ENCODE results near the gene PKDREJ. TPM values are rescaled to one million over a fixed set of nuclear protein-coding genes. Genes with fewer than 3 reads are reported as not detected.

The PKDREJ gene
- polyA plus RNA-seq, 1 donor from 2014 or later: not detected

- Histone ChIP-seq H3K79me2 (replicated peaks; ENCODE audit: insufficient read depth, low read length) (no peaks in the 10 kb centered on the region), H3F3A (ENCODE audit: insufficient read depth, low read length, poor library complexity, severe bottlenecking) (no peaks in the 10 kb centered on the region), H3K4me2 (ENCODE audit: low read length) (no peak overlapping the region), H3K9me2 (ENCODE audit: insufficient read depth, low read length) (no peaks in the 10 kb centered on the region), H3K9ac (ENCODE audit: low read length) (no peak overlapping the region), H2AFZ (ENCODE audit: low read depth, low read length) (no peak overlapping the region), H3K4me3 (ENCODE audit: low read length) (no peak overlapping the region), H3K27me3 (ENCODE audit: insufficient read depth, low read depth, low read length) (no peaks in the 10 kb centered on the region), H4K20me1 (ENCODE audit: insufficient read depth) (no peaks in the 10 kb centered on the region), H3K9me3 (ENCODE audit: low read length) (no peaks in the 10 kb centered on the region), H3K27ac (ENCODE audit: low read length) (no peak overlapping the region), H3K36me3 (ENCODE audit: insufficient read depth, low read length) (no peaks in the 10 kb centered on the region)
- TF ChIP-seq EZH2 (IDR thresholded peaks at IDR 0.05; ENCODE audit: borderline replicate concordance, insufficient read depth, low read length, poor library complexity, severe bottlenecking): no peak
- no peak for TF ChIP-seq RAD21 (conservative IDR thresholded peaks at IDR 0.05)
- no peak for TF ChIP-seq EP300 (conservative IDR thresholded peaks at IDR 0.05; ENCODE audit: poor library complexity, severe bottlenecking)
- TF ChIP-seq SMC3 (conservative IDR thresholded peaks at IDR 0.05; ENCODE audit: poor library complexity): no peak
Measured at GRCh38 chr22:46276563-46276962, 13.4 kb upstream of the PKDREJ start.

- H3K9me3 ChIP-seq (ENCODE audit: low read length): no peaks in the 10 kb centered on the region
- no peaks in the 10 kb centered on the region for H3F3A ChIP-seq (ENCODE audit: insufficient read depth, low read length, poor library complexity, severe bottlenecking)
- H2AFZ ChIP-seq (ENCODE audit: low read depth, low read length): no peak overlapping the region
- no peaks in the 10 kb centered on the region for H4K20me1 ChIP-seq (ENCODE audit: insufficient read depth)
- H3K36me3 ChIP-seq (ENCODE audit: insufficient read depth, low read length): no peaks in the 10 kb centered on the region
- no peaks in the 10 kb centered on the region for H3K27me3 ChIP-seq (ENCODE audit: insufficient read depth, low read depth, low read length)
- no peak overlapping the region for H3K4me2 ChIP-seq (ENCODE audit: low read length)
- H3K4me3 ChIP-seq (ENCODE audit: low read length): no peak overlapping the region
- H3K79me2 ChIP-seq (replicated peaks; ENCODE audit: insufficient read depth, low read length): no peaks in the 10 kb centered on the region
- H3K9ac ChIP-seq (ENCODE audit: low read length): no peak overlapping the region
- no peak overlapping the region for H3K27ac ChIP-seq (ENCODE audit: low read length)
- no peak for TF ChIP-seq SMC3 (conservative IDR thresholded peaks at IDR 0.05; ENCODE audit: poor library complexity)
- TF ChIP-seq POLR2AphosphoS5 (IDR thresholded peaks at IDR 0.05): no peak
- no peak for TF ChIP-seq MXI1 (conservative IDR thresholded peaks at IDR 0.05; ENCODE audit: poor library complexity, severe bottlenecking)
- TF ChIP-seq EP300 (conservative IDR thresholded peaks at IDR 0.05; ENCODE audit: poor library complexity, severe bottlenecking): no peak
- no peak for TF ChIP-seq CTCF (IDR thresholded peaks at IDR 0.05; ENCODE audit: poor library complexity, severe bottlenecking)
- TF ChIP-seq RAD21 (conservative IDR thresholded peaks at IDR 0.05): no peak
- TF ChIP-seq EZH2 (IDR thresholded peaks at IDR 0.05; ENCODE audit: borderline replicate concordance, insufficient read depth, low read length, poor library complexity, severe bottlenecking): no peak
- H3K9me2 ChIP-seq (ENCODE audit: insufficient read depth, low read length): no peaks in the 10 kb centered on the region
Measured at GRCh38 chr22:46275455-46276122, 12.4 kb upstream of the PKDREJ start.

GRCh38 chr22:46274381-46274780 lies 11.2 kb upstream of the PKDREJ start:
- Histone ChIP-seq H3K36me3 (ENCODE audit: insufficient read depth, low read length) (no peaks in the 10 kb centered on the region), H3K4me2 (ENCODE audit: low read length) (no peak overlapping the region), H4K20me1 (ENCODE audit: insufficient read depth) (no peaks in the 10 kb centered on the region), H3F3A (ENCODE audit: insufficient read depth, low read length, poor library complexity, severe bottlenecking) (no peaks in the 10 kb centered on the region), H3K9ac (ENCODE audit: low read length) (no peak overlapping the region), H3K27ac (ENCODE audit: low read length) (no peak overlapping the region), H3K9me2 (ENCODE audit: insufficient read depth, low read length) (no peaks in the 10 kb centered on the region), H2AFZ (ENCODE audit: low read depth, low read length) (no peak overlapping the region), H3K79me2 (replicated peaks; ENCODE audit: insufficient read depth, low read length) (no peaks in the 10 kb centered on the region), H3K9me3 (ENCODE audit: low read length) (no peaks in the 10 kb centered on the region), H3K4me3 (ENCODE audit: low read length) (no peak overlapping the region), H3K27me3 (ENCODE audit: insufficient read depth, low read depth, low read length) (no peaks in the 10 kb centered on the region)
- no peak for TF ChIP-seq EZH2 (IDR thresholded peaks at IDR 0.05; ENCODE audit: borderline replicate concordance, insufficient read depth, low read length, poor library complexity, severe bottlenecking)
- TF ChIP-seq POLR2AphosphoS5 (IDR thresholded peaks at IDR 0.05): no peak
- no peak for TF ChIP-seq SMC3 (conservative IDR thresholded peaks at IDR 0.05; ENCODE audit: poor library complexity)
- no peak for TF ChIP-seq TAF1 (IDR thresholded peaks at IDR 0.05; ENCODE audit: low read depth)
- TF ChIP-seq RAD21 (conservative IDR thresholded peaks at IDR 0.05): no peak
- no peak for TF ChIP-seq EP300 (conservative IDR thresholded peaks at IDR 0.05; ENCODE audit: poor library complexity, severe bottlenecking)
- TF ChIP-seq REST (IDR thresholded peaks at IDR 0.05; ENCODE audit: borderline replicate concordance): no peak
- TF ChIP-seq CTCF (IDR thresholded peaks at IDR 0.05; ENCODE audit: poor library complexity, severe bottlenecking): no peak
- TF ChIP-seq MXI1 (conservative IDR thresholded peaks at IDR 0.05; ENCODE audit: poor library complexity, severe bottlenecking): no peak
